ENCODE data around the gene SMIM45.

SMIM45 gene

DNA sequence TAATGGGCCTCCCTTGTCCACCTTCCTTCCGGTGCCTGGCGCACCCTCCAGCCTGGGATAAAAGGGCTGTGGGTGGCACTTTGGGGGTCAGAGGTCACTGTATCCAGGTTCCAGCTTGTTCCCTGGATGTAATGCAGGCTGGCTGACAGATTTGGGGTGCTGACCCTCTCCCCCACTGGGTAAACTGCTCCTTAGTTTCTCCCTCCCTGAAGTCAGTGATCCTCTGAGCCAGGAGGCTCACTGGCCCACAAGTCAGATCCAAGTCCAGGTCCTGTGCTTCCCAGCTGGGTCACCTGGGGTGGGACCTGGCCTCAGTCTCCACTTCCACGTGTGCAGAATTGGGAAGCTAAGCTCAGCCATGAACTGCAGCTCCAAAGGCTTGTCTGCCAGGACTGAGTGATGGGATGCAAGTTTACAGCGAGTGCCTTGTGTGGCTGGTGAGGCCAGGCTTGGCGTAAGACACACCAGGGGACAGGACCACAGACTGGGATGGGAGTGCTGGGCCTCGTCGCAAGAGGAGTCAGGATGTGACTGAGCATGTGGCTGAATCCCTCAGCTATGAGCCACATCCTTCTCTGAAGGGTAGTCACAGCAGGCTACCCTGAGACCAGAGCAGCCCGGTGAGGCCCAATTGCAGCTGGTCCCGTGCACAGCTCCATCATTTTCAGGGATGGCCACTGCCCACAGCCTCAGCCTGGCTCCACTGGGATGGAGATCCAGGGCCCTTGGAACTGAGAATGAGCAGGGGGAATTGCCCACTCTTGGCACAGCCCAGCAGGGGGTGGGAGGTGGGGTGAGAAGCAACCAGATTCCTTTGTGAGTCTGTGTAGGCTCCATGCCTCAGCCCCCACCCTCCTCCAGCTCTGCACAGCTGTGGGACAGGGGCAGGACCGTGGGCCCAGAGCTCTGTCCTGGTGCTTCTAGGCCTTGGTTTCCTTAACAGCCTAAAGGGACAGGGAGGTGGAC, 44.2 kb upstream of the SMIM45 start:
- TF ChIP-seq, protein P1, sequence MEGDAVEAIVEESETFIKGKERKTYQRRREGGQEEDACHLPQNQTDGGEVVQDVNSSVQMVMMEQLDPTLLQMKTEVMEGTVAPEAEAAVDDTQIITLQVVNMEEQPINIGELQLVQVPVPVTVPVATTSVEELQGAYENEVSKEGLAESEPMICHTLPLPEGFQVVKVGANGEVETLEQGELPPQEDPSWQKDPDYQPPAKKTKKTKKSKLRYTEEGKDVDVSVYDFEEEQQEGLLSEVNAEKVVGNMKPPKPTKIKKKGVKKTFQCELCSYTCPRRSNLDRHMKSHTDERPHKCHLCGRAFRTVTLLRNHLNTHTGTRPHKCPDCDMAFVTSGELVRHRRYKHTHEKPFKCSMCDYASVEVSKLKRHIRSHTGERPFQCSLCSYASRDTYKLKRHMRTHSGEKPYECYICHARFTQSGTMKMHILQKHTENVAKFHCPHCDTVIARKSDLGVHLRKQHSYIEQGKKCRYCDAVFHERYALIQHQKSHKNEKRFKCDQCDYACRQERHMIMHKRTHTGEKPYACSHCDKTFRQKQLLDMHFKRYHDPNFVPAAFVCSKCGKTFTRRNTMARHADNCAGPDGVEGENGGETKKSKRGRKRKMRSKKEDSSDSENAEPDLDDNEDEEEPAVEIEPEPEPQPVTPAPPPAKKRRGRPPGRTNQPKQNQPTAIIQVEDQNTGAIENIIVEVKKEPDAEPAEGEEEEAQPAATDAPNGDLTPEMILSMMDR (conservative IDR thresholded peaks at IDR 0.05; ENCODE audit: control insufficient read depth, insufficient read depth, low read depth, low read length), result no peak
- H3K4me3 ChIP-seq (ENCODE audit: control insufficient read depth, low read depth, low read length), result no peak overlapping the region
- DNase-seq (ENCODE audit: low read depth), result no peak

DNA sequence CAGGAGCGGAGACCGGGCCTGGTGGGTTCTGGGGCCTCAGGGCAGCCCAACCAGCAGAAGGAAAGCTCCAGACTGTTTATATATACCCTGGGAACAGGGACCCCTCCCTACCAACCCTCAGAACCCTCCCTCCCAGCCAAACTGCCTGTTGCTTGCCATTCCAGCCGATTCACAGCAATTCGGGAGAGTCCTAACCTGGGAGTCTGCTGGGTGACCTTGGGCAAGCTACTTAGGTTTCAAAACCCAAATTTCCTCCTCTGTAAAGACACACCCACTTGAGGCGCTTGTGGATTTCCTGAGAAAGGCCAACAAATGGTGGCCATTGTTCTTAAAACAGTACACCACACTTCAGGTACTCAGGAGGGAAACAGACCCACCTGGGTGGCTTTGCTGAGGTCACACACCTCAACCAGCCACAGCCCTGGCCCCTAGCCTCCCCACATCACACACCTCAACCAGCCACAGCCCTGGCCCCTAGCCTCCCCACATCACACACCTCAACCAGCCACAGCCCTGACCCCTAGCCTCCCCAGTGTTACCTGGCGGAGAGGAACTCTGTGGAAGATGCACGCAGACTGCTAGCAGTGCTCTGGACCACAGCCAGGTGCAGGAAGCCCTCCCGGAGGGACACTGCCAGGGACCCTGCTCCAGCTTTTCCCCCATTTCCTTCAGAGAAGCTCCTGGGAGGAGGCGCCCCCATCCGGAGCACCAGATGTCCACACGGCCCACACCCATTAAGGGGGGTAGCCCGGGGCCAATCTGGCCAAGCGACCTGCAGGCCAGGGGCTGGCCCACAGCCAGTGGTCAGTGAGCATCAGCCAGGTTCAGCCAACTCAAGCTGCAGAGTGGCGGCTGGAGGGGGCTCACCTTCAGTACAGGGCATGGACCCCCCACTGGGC, 43.3 kb upstream of the SMIM45 start:
- no peak overlapping the region for H3K4me3 ChIP-seq (ENCODE audit: control insufficient read depth, low read depth, low read length)
- no peak for DNase-seq (ENCODE audit: low read depth)
- TF ChIP-seq, protein P1 (conservative IDR thresholded peaks at IDR 0.05; ENCODE audit: control insufficient read depth, insufficient read depth, low read depth, low read length), result no peak

DNA sequence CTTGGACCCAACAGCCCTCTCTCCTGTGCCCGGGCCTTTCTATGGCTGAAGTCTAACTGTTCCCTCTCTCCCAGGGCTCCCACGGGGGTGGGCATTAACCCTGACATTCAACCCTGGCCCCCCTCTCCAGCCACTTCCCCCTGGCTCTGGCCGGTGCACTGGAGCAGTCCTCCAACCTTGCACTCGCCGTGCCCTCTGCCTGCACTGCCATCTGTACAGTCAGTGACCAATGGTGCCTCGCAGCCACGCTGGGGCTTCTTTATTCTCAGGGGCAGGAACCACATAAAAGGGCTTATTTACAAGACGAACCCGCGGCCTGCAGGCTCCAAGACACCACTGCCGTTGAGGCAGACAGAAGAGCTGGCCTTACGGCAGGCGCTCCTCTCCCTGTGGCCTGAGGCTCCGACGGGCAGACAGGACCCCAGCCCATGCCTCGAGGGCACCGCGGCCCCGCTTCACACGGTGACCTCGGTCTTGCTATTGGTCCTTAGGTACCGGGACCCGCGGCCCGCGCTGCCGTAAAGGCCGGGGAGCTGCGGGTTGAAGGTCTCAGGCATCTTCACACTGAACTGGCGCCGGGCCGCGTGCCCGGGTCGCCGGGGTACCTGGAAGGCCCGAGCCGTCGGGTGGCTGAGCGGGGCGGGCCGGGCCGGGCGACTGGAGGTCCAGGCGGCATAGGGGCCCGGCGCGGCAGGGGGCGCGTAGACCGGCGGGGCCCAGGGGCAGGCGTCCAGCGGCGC, 42.5 kb upstream of the SMIM45 start:
- H3K4me3 ChIP-seq (ENCODE audit: control insufficient read depth, low read depth, low read length), result no peak overlapping the region
- TF ChIP-seq, protein P1 (conservative IDR thresholded peaks at IDR 0.05; ENCODE audit: control insufficient read depth, insufficient read depth, low read depth, low read length), result no peak
- DNase-seq (ENCODE audit: low read depth), result no peak

DNA sequence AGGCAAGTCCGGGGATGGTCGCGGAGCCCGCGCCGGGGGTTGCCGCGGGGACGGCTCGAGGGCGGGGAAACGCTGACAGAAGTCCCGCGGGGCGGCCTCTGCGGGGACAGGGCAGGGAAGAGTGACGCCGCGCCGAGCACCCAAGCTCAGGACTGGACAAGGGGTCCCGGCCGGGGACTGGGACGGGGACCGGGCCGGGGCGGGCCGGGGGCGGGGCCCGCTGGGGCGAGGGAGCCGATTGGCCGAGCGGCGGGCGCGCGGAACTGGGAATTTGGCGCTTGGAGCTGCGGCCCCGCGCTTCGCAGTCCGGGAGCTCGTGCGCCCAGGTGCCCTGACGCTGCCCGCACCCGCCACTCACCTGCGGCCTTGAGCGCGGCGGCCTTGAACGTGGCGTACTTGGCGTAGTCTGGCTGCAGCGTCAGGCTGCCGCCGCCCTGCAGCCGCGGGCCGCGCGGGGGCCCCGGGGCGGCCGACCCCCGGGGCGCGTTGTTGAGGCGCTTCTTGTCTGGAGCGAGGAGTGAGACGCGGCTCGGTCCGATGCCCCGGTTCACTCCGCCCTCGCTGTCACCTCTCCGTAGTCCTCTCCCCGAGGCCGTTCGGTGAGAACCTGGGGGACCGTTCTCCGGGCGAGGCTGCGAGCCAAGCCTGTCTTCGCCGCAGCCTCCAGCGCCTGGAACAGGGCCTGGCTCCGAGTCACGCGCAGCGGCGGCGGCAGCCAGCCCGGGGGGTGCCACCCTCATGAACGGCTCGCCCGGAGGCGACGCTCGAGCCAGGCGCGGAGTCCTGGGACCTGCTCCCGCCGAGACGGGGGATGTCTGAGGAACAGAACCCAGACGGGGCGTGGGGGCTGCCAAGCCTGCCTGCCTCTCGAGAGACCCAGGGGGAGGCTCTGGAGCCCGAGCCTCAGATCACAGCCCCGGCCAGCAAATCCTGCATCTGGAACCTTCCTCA, 41.6 kb upstream of the SMIM45 start:
- no peak overlapping the region for H3K4me3 ChIP-seq (ENCODE audit: control insufficient read depth, low read depth, low read length)
- TF ChIP-seq, protein P1 (conservative IDR thresholded peaks at IDR 0.05; ENCODE audit: control insufficient read depth, insufficient read depth, low read depth, low read length), result no peak
- DNase-seq (ENCODE audit: low read depth), result peak; percentile 15

DNA sequence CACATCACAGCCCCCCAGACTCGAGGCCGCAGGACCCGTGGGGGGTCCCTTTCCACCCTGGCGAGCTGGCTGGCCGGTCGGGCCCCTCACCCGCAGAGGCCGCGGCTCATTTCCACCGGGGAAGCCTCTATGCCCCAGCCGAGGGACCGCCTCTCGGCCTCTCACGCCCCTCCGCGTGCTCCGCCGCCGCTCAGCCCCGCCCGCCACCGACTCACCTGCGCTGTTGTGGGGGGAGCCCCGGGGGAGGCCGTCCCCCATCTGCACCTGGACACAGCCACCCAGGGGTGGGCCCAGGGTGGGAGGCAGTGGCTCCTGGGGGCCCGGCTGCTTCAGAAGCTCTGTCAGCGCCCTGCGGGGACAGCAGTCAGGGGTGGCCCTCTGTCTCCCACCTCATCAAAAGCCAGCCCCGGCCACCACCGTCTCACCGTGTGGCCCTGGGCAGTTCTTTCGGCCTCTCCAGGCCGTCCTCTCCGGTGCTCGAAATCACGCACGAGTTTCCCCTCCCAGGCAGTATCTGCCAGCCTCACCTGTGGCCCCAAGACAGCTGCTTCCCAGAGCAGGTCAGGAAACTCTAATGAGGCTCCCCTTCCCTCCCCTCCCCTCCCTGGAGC, 40.8 kb upstream of the SMIM45 start:
- H3K4me3 ChIP-seq (ENCODE audit: control insufficient read depth, low read depth, low read length), result no peak overlapping the region
- DNase-seq (ENCODE audit: low read depth), result no peak
- TF ChIP-seq, protein P1 (conservative IDR thresholded peaks at IDR 0.05; ENCODE audit: control insufficient read depth, insufficient read depth, low read depth, low read length), result no peak
